Psoas muscle (tissue), 8 donors: Measurements from ENCODE around the gene LGALS4. TPM values are rescaled to one million over a fixed set of nuclear protein-coding genes. Genes with fewer than 3 reads are reported as not detected.
A peak's percentile ranks its signal among the peaks of the same experiment; 100 is the strongest.
"Not testable (repeated sequence)": the region's sequence is repeated elsewhere in the genome, so short reads cannot be mapped to it uniquely, and the experiment has no call there.

ENCODE experiments used
- ATAC-seq, 4 donors: fragments of 200-7000 bp; cut with Tn5 transposase; one replicate each; pipeline ENCODE4 v1.9.1; 2020; ENCODE audit warnings: moderate library complexity in 3 of 4, mild to moderate bottlenecking in 2 of 4
- DNase-seq, 2 donors: peaks; one replicate each; pipeline ENCODE4 v3.0.0-alpha.2; 2020
- H3K27ac ChIP-seq: fragments of 200-600 bp; one replicate; pipeline ENCODE4 v1.8.0; 2022
- H3K27me3 ChIP-seq, 3 donors: fragments of 200-600 bp in 1 of 3; one replicate each; pipeline versions ENCODE4 v1.6.1 to v1.8.0; 2013 to 2022; ENCODE audit warnings: low read length in 2 of 3, mild to moderate bottlenecking in 2 of 3, moderate library complexity in 1 of 3; ENCODE audit not compliant: insufficient read depth in 3 of 3
- H3K36me3 ChIP-seq, 2 donors: fragments of 200-600 bp in 1 of 2; one replicate each; pipeline versions ENCODE4 v1.6.1 to v1.8.0; 2013 to 2022; ENCODE audit warnings: low read depth in 1 of 2, mild to moderate bottlenecking in 1 of 2, moderate library complexity in 1 of 2; ENCODE audit not compliant: insufficient read depth in 1 of 2
- H3K4me1 ChIP-seq: fragments of 200-600 bp; one replicate; pipeline ENCODE4 v1.8.0; 2022
- H3K4me3 ChIP-seq: fragments of 200-600 bp; one replicate; pipeline ENCODE4 v1.8.0; 2022; ENCODE audit warnings: mild to moderate bottlenecking
- H3K9me3 ChIP-seq: fragments of 200-600 bp; one replicate; pipeline ENCODE4 v1.8.0; 2022
- whole genome bisulfite sequencing, 3 donors: extraction: QIAGEN DNeasy Blood & Tissue Kit; methylation state at CpG; one replicate each; pipeline versions ENCODE4 v1.1.6 to v1.1.7; 2013; 5-methylcytosine and 5-hydroxymethylcytosine counted together
- intact Hi-C, 2 donors: fragments of 100-400 bp; cut with DNase I; formaldehyde crosslinking; loops; one replicate each; pipeline versions ENCODE4 v1.11.0 to v1.14.2; 2022
- long read RNA-seq, 2 donors: library from polyadenylated mRNA; unstranded; transcript quantifications; one replicate each; pipeline ENCODE4 v2.0.0, GENCODE V29; 2021
- polyA plus RNA-seq, 3 donors: library from polyadenylated mRNA; stranded (reverse); fragments of 200-250 nt; gene quantifications; one replicate each; pipeline ENCODE4 v1.2.3, GENCODE V29; 2013
- total RNA-seq, 4 donors: library from RNA; stranded (reverse); fragmentation: NEBNext Ultra II Directional in 2 of 4; extraction: Animal tissue kit (Norgen Biotek cat#: 25700) in 2 of 4; gene quantifications; one replicate each; pipeline versions ENCODE4 v1.2.1 to v1.2.4, GENCODE V29; 2021 to 2023
- TF ChIP-seq, protein P1 (sequence below): fragments of 200-600 bp; IDR thresholded peaks from one replicate; pipeline ENCODE4 v1.8.0; 2022; ENCODE audit warnings: antibody characterized with exemption
- donor health status: healthy with polysubstance abuse.
- donor health status: DM: no; HTN: no; CAD: no; lungs with moderate emphysema.
- donor health status: Bipolar disorder and iron deficiency.
- donor health status: healthy.
- donor health status: DM: yes; HTN: yes; CAD: no.
- donor health status: DM: no; HTN: no; CAD: no.
- donor health status: DM: no; HTN: no; CAD: no.
- donor health status: DM: yes; HTN: yes; CAD: no.

Gene LGALS4, protein sequence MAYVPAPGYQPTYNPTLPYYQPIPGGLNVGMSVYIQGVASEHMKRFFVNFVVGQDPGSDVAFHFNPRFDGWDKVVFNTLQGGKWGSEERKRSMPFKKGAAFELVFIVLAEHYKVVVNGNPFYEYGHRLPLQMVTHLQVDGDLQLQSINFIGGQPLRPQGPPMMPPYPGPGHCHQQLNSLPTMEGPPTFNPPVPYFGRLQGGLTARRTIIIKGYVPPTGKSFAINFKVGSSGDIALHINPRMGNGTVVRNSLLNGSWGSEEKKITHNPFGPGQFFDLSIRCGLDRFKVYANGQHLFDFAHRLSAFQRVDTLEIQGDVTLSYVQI
- total RNA-seq (1 to 10 TPM in 2 of 4 donors, under 1 TPM in 2; 0.62 to 2.0 (median 0.98) TPM), polyA plus RNA-seq (under 1 TPM; 0.31 to 0.77 (median 0.53) TPM)
- long read RNA-seq, donor 1: 0 reads
- long read RNA-seq, donor 2, partial matches to known transcripts: 0 of 1 reads
- long read RNA-seq, donor 2, other reads (novel, unspliced or antisense): 0 of 1 reads

DNA sequence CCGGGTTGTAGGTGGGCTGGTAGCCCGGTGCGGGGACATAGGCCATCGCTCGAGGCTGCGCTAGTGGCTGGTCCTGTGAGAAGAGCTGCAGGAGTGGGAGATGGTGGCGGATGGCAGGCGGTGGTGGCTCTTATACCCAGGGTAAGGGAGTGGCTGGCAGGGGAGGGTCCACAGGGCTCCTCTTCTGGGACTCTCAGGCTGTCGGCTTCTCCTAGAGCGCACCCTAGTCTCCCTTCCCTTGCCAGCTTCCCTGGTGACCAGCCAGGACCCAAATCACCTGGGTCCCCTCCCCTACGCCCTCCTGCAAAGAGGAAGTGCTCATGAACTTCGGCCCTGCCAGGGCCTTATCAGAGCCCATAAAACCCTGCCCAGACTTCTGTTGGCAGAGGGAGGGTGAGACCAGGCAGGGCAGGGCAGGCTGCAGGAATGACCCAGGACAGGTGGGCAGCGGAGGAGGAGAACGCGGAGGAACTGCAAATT, at the start of gene LGALS4:
Gene LGALS4 (minus strand): TSS at position 105 of the 480 bp plus-strand sequence. CDS start 59 bp downstream, at position 46.
- TF ChIP-seq, protein P1, sequence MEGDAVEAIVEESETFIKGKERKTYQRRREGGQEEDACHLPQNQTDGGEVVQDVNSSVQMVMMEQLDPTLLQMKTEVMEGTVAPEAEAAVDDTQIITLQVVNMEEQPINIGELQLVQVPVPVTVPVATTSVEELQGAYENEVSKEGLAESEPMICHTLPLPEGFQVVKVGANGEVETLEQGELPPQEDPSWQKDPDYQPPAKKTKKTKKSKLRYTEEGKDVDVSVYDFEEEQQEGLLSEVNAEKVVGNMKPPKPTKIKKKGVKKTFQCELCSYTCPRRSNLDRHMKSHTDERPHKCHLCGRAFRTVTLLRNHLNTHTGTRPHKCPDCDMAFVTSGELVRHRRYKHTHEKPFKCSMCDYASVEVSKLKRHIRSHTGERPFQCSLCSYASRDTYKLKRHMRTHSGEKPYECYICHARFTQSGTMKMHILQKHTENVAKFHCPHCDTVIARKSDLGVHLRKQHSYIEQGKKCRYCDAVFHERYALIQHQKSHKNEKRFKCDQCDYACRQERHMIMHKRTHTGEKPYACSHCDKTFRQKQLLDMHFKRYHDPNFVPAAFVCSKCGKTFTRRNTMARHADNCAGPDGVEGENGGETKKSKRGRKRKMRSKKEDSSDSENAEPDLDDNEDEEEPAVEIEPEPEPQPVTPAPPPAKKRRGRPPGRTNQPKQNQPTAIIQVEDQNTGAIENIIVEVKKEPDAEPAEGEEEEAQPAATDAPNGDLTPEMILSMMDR: no peak
- Histone ChIP-seq H3K9me3 (no peaks in the 10 kb centered on the region), H3K27me3 (no peaks in the 10 kb centered on the region), H3K4me3 (no peak within 1 kb of the TSS), H3K36me3 (peaks cover 0 to 35% of the 10 kb centered on the region in 2 donors), H3K4me1 (no peaks in the 10 kb centered on the region), H3K27ac (no peak within 1 kb of the TSS)
- ATAC-seq (peak in 3 of 4 donors; percentile 29 to 34 (median 33)), DNase-seq (no peak)
- 84 to 89% (median 86%) methylated on average over 15 of the region's 15 CpGs for WGBS, 3 donors
- intact Hi-C loops: no loop called here

DNA sequence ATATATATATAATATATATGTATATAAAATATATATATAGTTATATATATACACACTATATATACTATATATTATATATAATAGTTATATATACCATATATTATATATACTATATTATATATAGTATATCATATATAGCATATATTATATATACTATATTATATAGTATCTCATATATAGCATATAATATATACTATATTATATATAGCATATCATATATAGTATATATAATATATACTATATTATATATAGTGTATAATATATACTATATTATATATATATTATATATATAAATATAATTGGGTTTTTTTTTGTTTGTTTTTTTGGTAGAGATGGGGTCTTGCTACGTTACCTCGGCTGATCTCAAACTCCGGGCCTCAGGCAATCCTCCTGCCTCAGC, 48.6 kb upstream of the LGALS4 start:
- TF ChIP-seq, protein P1: no peak
- no peaks in the 10 kb centered on the region for H3K27me3 ChIP-seq
- DNase-seq: no peak
- H3K27ac ChIP-seq: no peak overlapping the region
- no peak overlapping the region for H3K4me3 ChIP-seq
- no peaks in the 10 kb centered on the region for H3K9me3 ChIP-seq
- intact Hi-C loops: no loop called here
- 91 to 92% (median 92%) methylated on average over 3 of the region's 3 CpGs for WGBS, 3 donors
- peaks cover 18% of the 10 kb centered on the region for H3K4me1 ChIP-seq
- no peak for ATAC-seq
- H3K36me3 ChIP-seq: no peaks in the 10 kb centered on the region

DNA sequence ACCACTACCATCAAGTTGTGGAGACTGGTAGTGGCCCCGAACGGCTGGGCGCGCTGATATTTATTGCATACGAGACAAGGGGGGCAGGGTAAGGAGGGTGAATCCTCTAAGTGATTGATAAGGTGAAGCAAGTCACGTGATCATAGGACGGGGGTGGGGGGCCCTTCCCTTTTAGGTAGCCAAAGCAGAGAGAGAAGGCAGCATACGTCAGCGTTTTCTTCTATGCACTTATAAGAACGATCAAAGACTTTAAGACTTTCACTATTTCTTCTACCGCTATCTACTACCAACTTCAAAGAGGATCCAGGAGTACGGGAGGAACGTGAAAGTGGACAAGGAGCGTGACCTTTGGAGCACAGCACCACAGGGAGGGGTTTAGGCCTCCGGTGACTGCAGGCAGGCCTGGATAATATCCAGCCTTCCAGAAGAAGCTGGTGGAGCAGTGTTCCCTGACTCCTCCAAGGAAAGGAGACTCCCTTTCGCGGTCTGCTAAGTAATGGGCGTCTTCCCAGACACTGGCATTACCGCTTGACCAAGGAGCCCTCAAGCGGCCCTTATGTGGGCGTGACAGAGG, 47.0 kb upstream of the LGALS4 start:
- intact Hi-C loops, ATAC-seq, H3K4me3 ChIP-seq, H3K36me3 ChIP-seq, H3K27ac ChIP-seq, DNase-seq, H3K27me3 ChIP-seq, H3K9me3 ChIP-seq: not testable (repeated sequence)
- peaks cover 18% of the 10 kb centered on the region for H3K4me1 ChIP-seq
- 75 to 77% (median 76%) methylated on average over 20 to 21 of the region's 21 CpGs for WGBS, 3 donors

DNA sequence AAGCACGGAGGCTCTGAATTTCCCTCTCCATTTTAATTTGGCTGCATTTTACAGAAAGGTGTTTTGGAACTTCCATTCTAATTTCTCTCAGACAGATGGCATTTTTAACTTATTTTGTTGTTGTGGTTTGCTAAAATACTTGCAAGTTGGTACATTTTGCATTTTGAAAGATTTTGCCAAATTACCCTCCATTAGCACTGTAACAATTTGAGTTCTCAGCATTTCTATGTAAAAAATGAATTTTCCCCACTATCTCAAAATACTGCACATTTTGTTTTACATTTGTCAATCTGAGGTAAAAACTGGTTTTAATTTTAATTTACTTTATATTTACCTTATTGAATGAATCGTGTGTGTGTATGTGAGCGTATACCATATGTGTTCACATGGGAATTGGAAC, 44.1 kb upstream of the LGALS4 start:
- H3K27me3 ChIP-seq: no peaks in the 10 kb centered on the region
- no peak for ATAC-seq
- intact Hi-C loops: no loop called here
- peaks cover 3% of the 10 kb centered on the region for H3K4me1 ChIP-seq
- no peak overlapping the region for H3K4me3 ChIP-seq
- TF ChIP-seq, protein P1: no peak
- DNase-seq: no peak
- no peaks in the 10 kb centered on the region for H3K9me3 ChIP-seq
- no peaks in the 10 kb centered on the region for H3K36me3 ChIP-seq
- no peak overlapping the region for H3K27ac ChIP-seq
- 75 to 89% (median 88%) methylated on average over 3 of the region's 3 CpGs for WGBS, 3 donors

DNA sequence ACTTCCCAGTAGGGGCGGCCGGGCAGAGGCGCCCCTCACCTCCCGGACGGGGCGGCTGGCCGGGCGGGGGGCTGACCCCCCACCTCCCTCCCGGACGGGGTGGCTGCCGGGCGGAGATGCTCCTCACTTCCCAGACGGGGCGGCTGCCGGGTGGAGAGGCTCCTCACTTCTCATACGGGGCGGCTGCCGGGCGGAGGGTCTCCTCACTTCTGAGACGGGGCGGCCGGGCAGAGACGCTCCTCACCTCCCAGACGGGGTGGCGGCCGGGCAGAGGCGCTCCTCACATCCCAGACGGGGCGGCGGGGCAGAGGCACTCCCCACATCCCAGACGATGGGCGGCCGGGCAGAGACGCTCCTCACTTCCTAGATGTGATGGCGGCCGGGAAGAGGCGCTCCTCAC, 43.0 kb upstream of the LGALS4 start:
- ATAC-seq, H3K9me3 ChIP-seq, H3K4me3 ChIP-seq, H3K36me3 ChIP-seq, H3K27me3 ChIP-seq, intact Hi-C loops, DNase-seq, H3K27ac ChIP-seq, H3K4me1 ChIP-seq: not testable (repeated sequence)
- 91 to 97% (median 96%) methylated on average over 11 to 27 of the region's 37 CpGs for WGBS, 3 donors

DNA sequence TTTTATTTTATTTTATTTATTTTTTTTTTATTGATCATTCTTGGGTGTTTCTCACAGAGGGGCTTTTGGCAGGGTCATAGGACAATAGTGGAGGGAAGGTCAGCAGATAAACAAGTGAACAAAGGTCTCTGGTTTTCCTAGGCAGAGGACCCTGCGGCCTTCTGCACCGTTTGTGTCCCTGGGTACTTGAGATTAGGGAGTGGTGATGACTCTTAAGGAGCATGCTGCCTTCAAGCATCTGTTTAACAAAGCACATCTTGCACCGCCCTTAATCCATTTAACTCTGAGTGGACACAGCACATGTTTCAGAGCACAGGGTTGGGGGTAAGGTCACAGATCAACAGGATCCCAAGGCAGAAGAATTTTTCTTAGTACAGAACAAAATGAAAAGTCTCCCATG, 42.2 kb upstream of the LGALS4 start:
- H3K27ac ChIP-seq, H3K27me3 ChIP-seq, H3K4me3 ChIP-seq, H3K36me3 ChIP-seq, DNase-seq, H3K4me1 ChIP-seq, ATAC-seq, H3K9me3 ChIP-seq: not testable (repeated sequence)
- 52 to 66% (median 54%) methylated on average over 2 to 3 of the region's 3 CpGs for whole genome bisulfite sequencing, 3 donors
- intact Hi-C loops: loop anchor here in 1 of 2 donors (5.0 kb wide), 1 partner anchor 37 kb away; no protein-coding TSS in a partner anchor
